ENCODE data around the gene WDR37.
A peak's percentile ranks its signal among the peaks of the same experiment; 100 is the strongest.

The WDR37 gene

DNA sequence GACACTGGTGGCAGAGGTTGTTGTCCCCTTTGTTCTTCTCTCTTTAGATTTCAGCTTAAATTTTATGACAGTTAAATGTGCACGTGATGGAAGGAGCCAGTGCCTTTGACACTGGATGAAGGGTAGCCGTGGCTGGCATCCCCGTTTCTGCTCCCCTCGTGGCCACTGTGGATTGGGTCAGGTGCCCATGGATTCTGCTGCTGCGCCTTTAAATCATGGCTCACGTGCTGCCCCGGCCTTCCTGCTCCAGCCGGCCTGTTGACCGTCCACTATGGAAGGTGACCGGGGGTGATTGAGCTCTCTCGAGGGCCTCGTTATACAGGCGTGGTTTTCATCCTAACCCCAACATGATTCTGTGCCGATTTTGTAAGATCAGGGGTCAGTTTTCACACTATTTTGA lies 34.5 kb downstream of the WDR37 start:
- no peak for TF ChIP-seq JUND (IDR thresholded peaks at IDR 0.05; ENCODE audit: low read depth)
- DNase-seq (ENCODE audit: low read depth in 1 of 2, low spot score in 1 of 2), result no peak
- in situ Hi-C loops (cut with HindIII; ENCODE audit: low pct_unique_long_range_greater_than_20kb, low sequenced_read_pairs), result no loop called here

DNA sequence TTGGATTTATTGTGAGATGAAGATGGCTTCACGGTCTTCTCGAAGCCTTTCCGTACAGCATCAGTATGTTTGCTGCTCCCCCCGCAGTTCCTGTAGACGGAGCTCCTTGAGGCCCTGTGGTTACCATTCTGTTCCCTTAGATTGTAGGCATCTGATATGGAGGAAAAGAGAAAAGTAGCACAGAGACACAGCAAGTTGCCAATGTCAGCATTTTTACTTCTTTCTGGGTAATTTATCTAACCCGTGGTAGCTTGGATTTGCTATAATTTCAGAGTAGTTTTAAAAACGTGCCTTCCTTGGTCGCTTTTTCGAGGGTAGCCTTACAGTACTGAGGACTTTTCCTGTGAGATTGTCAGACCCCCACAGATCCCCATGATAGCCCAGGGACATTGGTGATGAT lies 37.5 kb downstream of the WDR37 start:
- no peak for TF ChIP-seq JUND (IDR thresholded peaks at IDR 0.05; ENCODE audit: low read depth)
- no peak for DNase-seq (ENCODE audit: low read depth in 1 of 2, low spot score in 1 of 2)
- in situ Hi-C loops (cut with HindIII; ENCODE audit: low pct_unique_long_range_greater_than_20kb, low sequenced_read_pairs), result no loop called here

DNA sequence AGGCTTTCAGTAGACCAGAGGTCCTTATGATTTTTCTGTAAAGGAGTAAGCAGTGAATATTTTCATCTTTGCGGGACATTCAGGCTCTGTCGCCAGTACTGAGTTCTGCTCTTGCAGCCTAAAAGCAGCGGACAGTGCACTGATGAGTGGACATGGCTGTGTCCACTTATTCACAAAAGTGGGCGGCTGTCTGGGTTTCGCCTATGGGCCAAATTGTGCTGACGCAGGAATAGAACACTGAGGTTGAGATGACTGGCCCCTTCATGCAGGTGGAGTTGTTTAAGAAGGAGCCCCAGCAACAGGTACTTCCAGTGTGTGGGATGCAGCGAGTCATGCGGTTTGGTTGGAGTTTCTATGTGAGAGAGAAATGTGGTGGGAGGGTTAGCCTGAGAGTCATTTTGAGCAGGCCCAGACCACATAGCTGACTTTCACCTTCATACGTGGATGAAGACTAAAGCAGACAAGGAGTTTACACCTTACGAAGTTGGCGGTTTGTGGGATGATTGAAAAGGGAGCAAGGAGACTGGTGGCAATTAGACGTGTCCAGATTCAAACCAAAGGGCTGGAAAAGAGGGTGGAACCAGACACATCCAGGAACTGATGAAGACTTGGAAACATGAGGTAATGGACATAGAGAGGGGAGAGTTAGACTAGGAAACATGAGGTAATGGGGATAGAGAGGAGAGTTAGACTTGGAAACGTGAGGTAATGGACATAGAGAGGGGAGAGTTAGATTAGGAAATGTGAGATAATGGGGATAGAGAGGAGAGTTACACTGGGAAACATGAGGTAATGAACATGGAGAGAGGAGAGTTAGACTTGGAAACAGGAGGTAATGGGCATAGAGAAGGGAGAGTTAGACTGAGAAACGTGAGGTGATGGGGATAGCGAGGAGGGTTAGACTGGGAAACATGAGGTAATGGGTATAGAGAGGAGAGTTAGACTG lies 38.2 kb downstream of the WDR37 start:
- DNase-seq (ENCODE audit: low read depth in 1 of 2, low spot score in 1 of 2), result no peak
- in situ Hi-C loops (cut with HindIII; ENCODE audit: low pct_unique_long_range_greater_than_20kb, low sequenced_read_pairs), result no loop called here
- TF ChIP-seq JUND (IDR thresholded peaks at IDR 0.05; ENCODE audit: low read depth), result no peak

DNA sequence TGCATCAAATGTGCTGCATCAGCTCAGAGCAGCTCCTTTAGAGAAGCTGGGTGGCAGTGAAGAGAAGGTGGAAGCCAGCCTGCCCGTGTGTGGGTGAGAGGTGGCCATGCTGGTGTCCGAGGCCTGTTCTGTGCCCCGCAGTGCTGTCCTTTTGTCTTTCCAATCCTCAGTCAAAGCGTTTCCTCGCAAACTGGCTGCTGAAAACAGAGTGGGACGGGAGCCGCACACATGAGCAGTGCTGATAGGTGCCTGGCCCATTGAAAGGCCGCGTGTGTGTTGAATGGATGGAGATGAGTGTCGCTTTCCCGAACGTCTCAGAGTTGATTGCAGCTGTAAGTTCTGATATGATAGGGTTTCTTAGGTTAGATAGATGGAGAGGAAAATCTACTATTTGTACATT lies 39.3 kb downstream of the WDR37 start:
- in situ Hi-C loops (cut with HindIII; ENCODE audit: low pct_unique_long_range_greater_than_20kb, low sequenced_read_pairs), result no loop called here
- DNase-seq (ENCODE audit: low read depth in 1 of 2, low spot score in 1 of 2), result no peak

DNA sequence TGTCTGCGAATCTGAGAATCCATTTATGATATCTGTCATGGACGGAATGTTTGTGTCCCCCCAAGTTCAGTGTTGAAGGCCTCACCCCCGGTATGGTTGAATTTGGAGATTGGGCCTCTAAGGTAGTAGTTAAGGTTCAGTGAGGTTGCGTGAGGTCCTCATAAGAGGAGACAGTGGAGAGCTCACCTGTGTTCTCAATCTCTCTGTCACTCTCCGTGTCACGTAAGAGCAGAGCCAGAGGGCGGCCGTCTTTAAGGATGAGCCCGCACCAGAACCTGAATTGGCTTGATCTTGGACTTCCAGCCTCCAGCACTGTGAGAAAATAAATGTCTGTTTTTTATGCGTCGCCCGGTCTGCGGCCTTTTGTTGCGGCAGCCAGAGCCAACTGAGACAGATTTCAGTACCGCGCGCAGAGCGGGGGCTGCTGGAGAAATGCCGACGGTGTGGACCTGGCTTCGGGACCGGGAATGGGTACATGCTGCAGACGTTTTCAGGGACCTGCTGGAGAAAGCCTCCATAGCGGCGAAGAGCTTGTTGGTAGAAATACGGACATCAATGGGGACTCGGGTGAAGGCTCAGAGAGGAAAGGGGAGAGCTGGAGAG lies 40.2 kb downstream of the WDR37 start:
- in situ Hi-C loops (cut with HindIII; ENCODE audit: low pct_unique_long_range_greater_than_20kb, low sequenced_read_pairs), result no loop called here
- TF ChIP-seq JUND (IDR thresholded peaks at IDR 0.05; ENCODE audit: low read depth), result no peak
- DNase-seq (ENCODE audit: low read depth in 1 of 2, low spot score in 1 of 2), result no peak

More for the DNA sequence above, 39.3 kb downstream of the WDR37 start:
- no peak for TF ChIP-seq JUND (IDR thresholded peaks at IDR 0.05; ENCODE audit: low read depth)

DNA sequence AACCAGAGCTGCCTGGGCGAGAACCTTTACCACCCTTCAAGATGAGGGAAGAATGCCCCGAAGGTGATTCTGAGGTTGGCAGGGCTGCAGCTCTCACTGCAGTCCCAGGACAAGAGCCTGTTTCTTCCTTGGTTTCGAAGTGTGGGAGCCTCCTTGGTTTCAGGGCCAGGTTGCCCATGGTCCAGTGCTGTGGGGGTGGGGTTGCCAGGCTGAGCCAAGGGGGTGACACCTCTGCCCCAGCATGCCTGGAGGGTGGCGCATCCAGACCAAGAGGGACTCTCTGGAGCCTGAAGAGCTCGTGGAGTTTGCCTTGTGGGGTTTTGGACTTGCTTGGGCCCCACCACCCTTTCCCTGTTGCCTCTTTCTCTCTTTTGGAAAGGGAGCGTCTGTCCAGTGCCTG lies 41.3 kb downstream of the WDR37 start:
- in situ Hi-C loops (cut with HindIII; ENCODE audit: low pct_unique_long_range_greater_than_20kb, low sequenced_read_pairs), result no loop called here
- DNase-seq (ENCODE audit: low read depth in 1 of 2, low spot score in 1 of 2), result no peak
- TF ChIP-seq JUND (IDR thresholded peaks at IDR 0.05; ENCODE audit: low read depth), result no peak

DNA sequence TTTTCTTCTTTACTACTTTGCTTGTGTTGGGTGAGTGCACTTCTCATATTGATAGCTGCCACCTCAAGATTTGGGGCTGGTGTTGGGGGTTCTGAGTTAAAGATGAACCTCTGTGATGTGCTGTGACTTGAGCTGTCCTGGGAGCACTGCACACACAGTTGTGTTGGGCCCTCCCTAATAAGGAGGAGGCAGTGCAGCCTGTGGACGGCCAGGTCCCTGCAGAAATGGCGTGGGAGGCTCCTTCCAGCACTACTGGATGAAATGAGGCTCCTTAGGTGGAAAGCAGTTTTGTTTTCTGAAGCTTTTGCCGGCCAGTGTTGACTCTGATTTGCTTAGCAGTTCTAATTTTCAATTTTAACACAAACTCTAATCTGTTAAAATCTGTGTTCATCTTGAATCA lies 44.0 kb downstream of the WDR37 start:
- in situ Hi-C loops (cut with HindIII; ENCODE audit: low pct_unique_long_range_greater_than_20kb, low sequenced_read_pairs), result no loop called here
- no peak for DNase-seq (ENCODE audit: low read depth in 1 of 2, low spot score in 1 of 2)
- no peak for TF ChIP-seq JUND (IDR thresholded peaks at IDR 0.05; ENCODE audit: low read depth)

DNA sequence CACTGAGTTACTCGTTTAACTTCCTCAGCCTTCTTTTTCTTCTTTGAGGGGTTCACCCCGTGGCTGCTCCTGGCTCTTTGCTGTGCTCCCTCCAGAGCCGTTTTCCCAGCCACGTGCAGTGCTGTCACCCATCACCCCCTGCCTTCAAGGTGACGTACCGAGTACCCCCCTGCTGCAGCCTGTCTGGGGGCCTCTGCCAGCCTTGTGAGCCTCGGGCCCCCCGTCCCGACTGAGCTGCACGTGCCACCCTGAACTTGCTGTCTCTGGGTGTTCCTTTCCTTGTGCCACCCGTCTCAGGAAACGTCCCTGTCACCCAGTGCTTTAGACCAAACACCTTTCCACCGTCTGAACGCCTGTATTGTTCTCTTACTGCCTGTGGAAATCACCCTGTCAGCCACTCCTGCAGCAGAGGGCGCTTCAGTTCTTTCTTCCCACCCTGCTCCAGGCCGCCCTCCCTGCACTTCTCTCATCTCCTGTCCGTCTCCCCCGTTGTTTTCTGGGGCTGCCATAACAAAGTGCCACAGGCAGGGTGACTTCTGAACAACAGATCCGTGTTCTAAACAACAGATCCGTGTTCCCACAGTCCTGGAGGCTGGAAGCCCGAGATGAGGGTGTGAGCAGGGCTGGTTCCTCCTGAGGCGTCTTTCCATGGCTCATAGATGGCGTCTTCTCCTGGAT lies 44.6 kb downstream of the WDR37 start:
- peak in 1 of 2 experiments; percentile 13 for DNase-seq (ENCODE audit: low read depth in 1 of 2, low spot score in 1 of 2)
- in situ Hi-C loops (cut with HindIII; ENCODE audit: low pct_unique_long_range_greater_than_20kb, low sequenced_read_pairs), result no loop called here
- TF ChIP-seq JUND (IDR thresholded peaks at IDR 0.05; ENCODE audit: low read depth), result no peak

DNA sequence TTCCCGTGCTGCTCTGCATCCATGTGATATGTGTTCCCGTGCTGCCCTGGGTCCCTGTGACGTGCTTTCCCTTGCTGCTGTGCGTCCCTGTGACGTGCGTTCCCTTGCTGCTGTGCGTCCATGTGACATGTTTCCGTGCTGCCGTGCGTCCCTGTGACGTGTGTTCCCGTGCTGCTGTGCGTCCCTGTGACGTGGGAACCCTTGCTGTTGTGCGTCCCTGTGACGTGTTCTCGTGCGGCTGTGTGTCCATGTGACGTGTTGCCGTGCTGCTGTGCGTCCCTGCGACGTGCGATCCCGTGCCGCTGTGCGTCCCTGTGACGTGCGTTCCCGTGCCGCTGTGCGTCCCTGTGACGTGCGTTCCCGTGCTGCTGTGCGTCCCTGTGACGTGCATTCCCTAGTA lies 45.8 kb downstream of the WDR37 start:
- no peak for DNase-seq (ENCODE audit: low read depth in 1 of 2, low spot score in 1 of 2)
- in situ Hi-C loops (cut with HindIII; ENCODE audit: low pct_unique_long_range_greater_than_20kb, low sequenced_read_pairs), result no loop called here
- TF ChIP-seq JUND (IDR thresholded peaks at IDR 0.05; ENCODE audit: low read depth), result no peak

DNA sequence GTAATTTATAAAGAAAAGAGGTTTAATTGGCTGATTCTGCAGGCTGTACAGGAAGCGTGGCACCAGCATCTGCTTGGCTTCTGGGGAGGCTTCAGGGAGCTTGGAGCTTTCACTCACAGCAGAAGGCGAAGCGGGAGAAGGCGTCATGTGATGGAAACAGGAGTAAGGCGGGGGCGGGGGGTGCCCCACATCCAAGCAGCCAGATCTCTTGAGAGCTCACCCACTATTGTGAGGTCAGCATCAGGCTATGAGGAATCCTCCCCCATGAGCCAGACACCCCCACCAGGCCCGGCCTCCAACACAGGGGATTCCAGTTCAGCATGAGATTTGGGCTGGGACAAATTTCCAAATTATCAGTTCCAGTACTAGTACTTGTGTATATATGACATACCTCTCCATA lies 46.2 kb downstream of the WDR37 start:
- in situ Hi-C loops (cut with HindIII; ENCODE audit: low pct_unique_long_range_greater_than_20kb, low sequenced_read_pairs), result no loop called here
- no peak for DNase-seq (ENCODE audit: low read depth in 1 of 2, low spot score in 1 of 2)
- TF ChIP-seq JUND (IDR thresholded peaks at IDR 0.05; ENCODE audit: low read depth), result no peak

DNA sequence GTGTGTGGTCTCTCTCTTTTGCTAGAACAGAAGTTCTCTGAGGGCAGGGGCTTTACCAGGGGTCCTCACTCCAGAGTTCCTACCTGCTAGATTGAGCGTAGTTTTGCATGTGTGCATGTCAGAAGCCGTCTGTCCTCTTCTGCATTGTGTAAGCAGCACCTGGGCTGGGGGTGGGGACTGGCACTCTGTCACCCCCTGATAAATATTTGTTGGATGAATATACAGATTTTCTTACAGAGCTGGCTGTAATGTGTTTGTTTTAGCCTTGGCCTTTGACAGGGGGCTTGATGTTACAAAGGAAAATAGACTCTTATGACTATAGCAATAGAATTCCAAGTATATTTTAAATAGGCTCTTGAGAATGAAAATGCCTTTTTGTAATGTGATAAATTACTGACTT lies 46.6 kb downstream of the WDR37 start:
- no peak for DNase-seq (ENCODE audit: low read depth in 1 of 2, low spot score in 1 of 2)
- in situ Hi-C loops (cut with HindIII; ENCODE audit: low pct_unique_long_range_greater_than_20kb, low sequenced_read_pairs), result no loop called here
- TF ChIP-seq JUND (IDR thresholded peaks at IDR 0.05; ENCODE audit: low read depth), result no peak

DNA sequence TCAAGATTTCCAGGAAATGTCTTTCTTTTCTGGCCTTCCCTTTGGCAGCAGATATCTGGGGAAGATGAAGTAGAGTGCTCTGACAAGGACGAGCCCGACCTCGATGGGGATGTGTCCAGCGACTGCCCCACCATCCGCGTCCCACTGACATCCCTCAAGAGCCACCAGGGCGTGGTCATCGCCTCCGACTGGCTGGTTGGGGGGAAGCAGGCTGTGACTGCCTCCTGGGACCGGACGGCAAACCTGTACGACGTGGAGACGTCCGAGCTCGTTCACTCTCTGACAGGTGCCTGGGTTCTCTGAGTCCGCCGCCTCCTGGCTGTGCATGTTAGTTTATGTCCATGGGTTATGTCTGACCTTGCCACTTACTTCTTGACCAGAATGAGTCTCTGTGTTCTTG lies 47.4 kb downstream of the WDR37 start:
- TF ChIP-seq JUND (IDR thresholded peaks at IDR 0.05; ENCODE audit: low read depth), result no peak
- DNase-seq (ENCODE audit: low read depth in 1 of 2, low spot score in 1 of 2), result no peak
- in situ Hi-C loops (cut with HindIII; ENCODE audit: low pct_unique_long_range_greater_than_20kb, low sequenced_read_pairs), result no loop called here

DNA sequence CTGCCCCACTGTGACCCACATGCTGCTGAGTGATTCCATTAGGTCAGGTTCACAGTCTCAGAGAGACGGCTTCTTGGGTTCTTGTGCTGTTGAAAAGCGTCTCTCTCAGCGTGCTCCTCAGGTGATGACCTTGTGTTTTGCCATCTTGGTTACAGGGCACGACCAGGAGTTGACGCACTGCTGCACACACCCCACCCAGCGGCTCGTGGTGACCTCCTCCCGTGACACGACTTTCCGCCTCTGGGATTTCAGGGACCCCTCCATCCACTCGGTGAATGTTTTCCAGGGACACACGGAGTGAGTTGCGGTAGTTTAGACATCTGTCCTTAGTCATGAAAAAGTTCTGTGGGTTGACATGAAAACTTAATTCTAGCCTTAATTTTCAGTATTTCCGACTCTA lies 48.8 kb downstream of the WDR37 start:
- in situ Hi-C loops (cut with HindIII; ENCODE audit: low pct_unique_long_range_greater_than_20kb, low sequenced_read_pairs), result no loop called here
- TF ChIP-seq JUND (IDR thresholded peaks at IDR 0.05; ENCODE audit: low read depth), result no peak
- no peak for DNase-seq (ENCODE audit: low read depth in 1 of 2, low spot score in 1 of 2)
